IMR-90 (cell line): Measurements from ENCODE around the gene CPLX3. TPM values are rescaled to one million over a fixed set of nuclear protein-coding genes. Genes with fewer than 3 reads are reported as not detected.

ENCODE experiments used
- ATAC-seq: fragments of 200-7000 bp; cut with Tn5 transposase; 2 replicates; pipeline ENCODE4 v1.9.1; 2020; ENCODE audit warnings: low read depth, mild to moderate bottlenecking, moderate library complexity
- BruUV-seq: library from RNA; stranded (reverse); fragments of 400-500 nt; replicated peaks from 2 replicates; lab custom pipeline; 2021; lab: Mats Ljungman, UMichigan
- CTCF ChIA-PET: fragments of 300-600 bp; formaldehyde crosslinking; extraction: SDS; loops from one replicate; lab custom pipeline; 2021; ENCODE audit warnings: antibody characterized with exemption; lab: Yijun Ruan, JAX
- POLR2A ChIA-PET: fragments of 300-600 bp; sonication (Branson Sonifier 250); formaldehyde crosslinking; loops from one replicate; lab custom pipeline; 2022; ENCODE audit warnings: antibody characterized with exemption; ENCODE audit not compliant: unreplicated experiment; lab: Charles Lee
- DNase-seq: peaks from one replicate; pipeline ENCODE4 v3.0.0; 2013
- H2AFZ ChIP-seq: replicated peaks from 2 replicates; pipeline ENCODE3; 2013; ENCODE audit warnings: low read length, mild to moderate bottlenecking; ENCODE audit not compliant: poor library complexity
- H2AK5ac ChIP-seq: 2 replicates; pipeline ENCODE4 v1.6.1; 2013; ENCODE audit warnings: low read depth, low read length, inconsistent platforms
- H2AK9ac ChIP-seq: replicated peaks from 2 replicates; pipeline ENCODE3; 2013; ENCODE audit warnings: mild to moderate bottlenecking, low read depth, low read length, moderate library complexity; ENCODE audit not compliant: poor library complexity
- H2BK120ac ChIP-seq: 2 replicates; pipeline ENCODE4 v1.6.1; 2013; ENCODE audit warnings: low read depth, low read length, inconsistent platforms
- H2BK15ac ChIP-seq: 3 replicates; pipeline ENCODE4 v1.6.1; 2013; ENCODE audit warnings: low read depth, low read length, inconsistent platforms
- H2BK20ac ChIP-seq: 2 replicates; pipeline ENCODE4 v1.6.1; 2013; ENCODE audit warnings: low read depth, mild to moderate bottlenecking, inconsistent platforms, low read length, moderate library complexity
- H2BK5ac ChIP-seq: 2 replicates; pipeline ENCODE4 v1.6.1; 2013; ENCODE audit warnings: mild to moderate bottlenecking, low read depth, low read length, inconsistent platforms; ENCODE audit not compliant: poor library complexity, severe bottlenecking
- H3K14ac ChIP-seq: replicated peaks from 2 replicates; pipeline ENCODE4 v1.6.1; 2013; ENCODE audit warnings: low read depth, low read length, inconsistent platforms
- H3K18ac ChIP-seq: 2 replicates; pipeline ENCODE4 v1.6.1; 2013; ENCODE audit warnings: low read depth, low read length, control low read depth
- H3K23ac ChIP-seq: 2 replicates; pipeline ENCODE4 v1.6.1; 2013; ENCODE audit warnings: low read depth, low read length, inconsistent platforms
- H3K27ac ChIP-seq: 2 replicates; pipeline ENCODE4 v1.5.1; 2013; ENCODE audit warnings: mild to moderate bottlenecking, control low read depth, low read length; ENCODE audit not compliant: insufficient read depth
- H3K27me3 ChIP-seq: 2 replicates; pipeline ENCODE4 v1.6.1; 2013; ENCODE audit warnings: low read length; ENCODE audit not compliant: control insufficient read depth, insufficient read depth
- H3K36me3 ChIP-seq: 2 replicates; pipeline ENCODE4 v1.6.1; 2013; ENCODE audit warnings: low read length, mixed read lengths; ENCODE audit not compliant: control insufficient read depth, insufficient read depth
- H3K4ac ChIP-seq: 2 replicates; pipeline ENCODE4 v1.6.1; 2013; ENCODE audit warnings: low read depth, low read length, inconsistent platforms
- H3K4me1 ChIP-seq: 2 replicates; pipeline ENCODE4 v1.6.1; 2013; ENCODE audit warnings: low read length, mixed read lengths; ENCODE audit not compliant: control insufficient read depth, insufficient read depth
- H3K4me2 ChIP-seq: 2 replicates; pipeline ENCODE4 v1.6.1; 2013; ENCODE audit warnings: low read depth, mild to moderate bottlenecking, control low read depth, low read length, moderate library complexity
- H3K4me3 ChIP-seq: 2 replicates; pipeline ENCODE4 v1.5.1; 2013; ENCODE audit warnings: low read depth, mild to moderate bottlenecking, control low read depth, low read length, moderate library complexity; ENCODE audit not compliant: insufficient read depth
- H3K56ac ChIP-seq: 2 replicates; pipeline ENCODE4 v1.6.1; 2013; ENCODE audit warnings: low read length, inconsistent platforms; ENCODE audit not compliant: insufficient read depth; ENCODE audit errors: extremely low read depth
- H3K79me1 ChIP-seq, 2 experiments: 2 replicates each; pipeline ENCODE4 v1.6.1; 2013; ENCODE audit warnings: low read length in 2 of 2, inconsistent platforms in 1 of 2, low read depth in 1 of 2
- H3K9ac ChIP-seq: 2 replicates; pipeline ENCODE4 v1.6.1; 2013; ENCODE audit warnings: low read depth, low read length, control low read depth
- H3K9me1 ChIP-seq: 2 replicates; pipeline ENCODE4 v1.6.1; 2013; ENCODE audit warnings: low read length, inconsistent platforms; ENCODE audit not compliant: insufficient read depth
- H3K9me3 ChIP-seq: 2 replicates; pipeline ENCODE4 v1.6.1; 2013; ENCODE audit warnings: low read length; ENCODE audit not compliant: control insufficient read depth, insufficient read depth
- H4K20me1 ChIP-seq: 2 replicates; pipeline ENCODE4 v1.6.1; 2013; ENCODE audit warnings: low read length, inconsistent platforms; ENCODE audit not compliant: insufficient read depth
- H4K5ac ChIP-seq: 2 replicates; pipeline ENCODE4 v1.6.1; 2013; ENCODE audit warnings: mild to moderate bottlenecking, low read depth, low read length, control low read depth
- H4K8ac ChIP-seq, 2 experiments: 2 replicates each; pipeline ENCODE4 v1.6.1; 2013; ENCODE audit warnings: low read depth in 2 of 2, low read length in 2 of 2, control low read depth in 1 of 2, inconsistent platforms in 1 of 2
- H4K91ac ChIP-seq: 2 replicates; pipeline ENCODE4 v1.6.1; 2013; ENCODE audit warnings: low read depth, low read length, inconsistent platforms; ENCODE audit not compliant: insufficient read depth
- BHLHE40 ChIP-seq: fragments of 150-350 bp; IDR thresholded peaks from 2 replicates; pipeline ENCODE4 v1.6.1; 2016; ENCODE audit warnings: mild to moderate bottlenecking, low read depth, low read length
- CEBPB ChIP-seq: IDR thresholded peaks from 2 replicates; pipeline ENCODE4 v1.6.1; 2012; ENCODE audit warnings: low read depth, low read length, improper control_type of control experiment
- CHD1 ChIP-seq: IDR thresholded peaks from 2 replicates; pipeline ENCODE4 v1.6.1; 2012; ENCODE audit warnings: low read depth, low read length, improper control_type of control experiment
- CTCF ChIP-seq: conservative IDR thresholded peaks from 2 replicates; pipeline ENCODE4 v1.5.1; 2012; ENCODE audit warnings: mild to moderate bottlenecking, low read depth, low read length, improper control_type of control experiment
- FOS ChIP-seq: fragments of 150-350 bp; IDR thresholded peaks from 2 replicates; pipeline ENCODE4 v1.6.1; 2016; ENCODE audit warnings: low read depth, low read length
- MXI1 ChIP-seq: IDR thresholded peaks from 2 replicates; pipeline ENCODE4 v1.6.1; 2012; ENCODE audit warnings: low read depth, mild to moderate bottlenecking, low read length, moderate library complexity, borderline replicate concordance
- NFE2L2 ChIP-seq: fragments of 150-350 bp; IDR thresholded peaks from 2 replicates; pipeline ENCODE4 v1.6.1; 2016; ENCODE audit warnings: low read depth, mild to moderate bottlenecking, low read length
- POLR2A ChIP-seq: IDR thresholded peaks from 2 replicates; pipeline ENCODE4 v1.6.1; 2012; ENCODE audit warnings: mild to moderate bottlenecking, low read depth, low read length
- RAD21 ChIP-seq: IDR thresholded peaks from 2 replicates; pipeline ENCODE4 v1.6.1; 2012; ENCODE audit warnings: low read length, improper control_type of control experiment
- RCOR1 ChIP-seq: IDR thresholded peaks from 2 replicates; pipeline ENCODE4 v1.6.1; 2012; ENCODE audit warnings: mild to moderate bottlenecking, low read length, improper control_type of control experiment; ENCODE audit not compliant: insufficient replicate concordance
- RFX5 ChIP-seq: IDR thresholded peaks from 2 replicates; pipeline ENCODE4 v1.8.0; 2012; ENCODE audit warnings: low read depth, mild to moderate bottlenecking, low read length, moderate library complexity
- WGBS, 2 experiments: methylation state at CpG; one replicate each; pipeline versions ENCODE4 v1.1.5 to v1.1.7; 2013; ENCODE audit warnings: missing lambda C conversion rate in 2 of 2; ENCODE audit not compliant: insufficient read length in 1 of 2; ENCODE audit errors: extremely low coverage in 2 of 2; 5-methylcytosine and 5-hydroxymethylcytosine counted together
- dilution Hi-C: fragments of 300-500 bp; cut with HindIII; formaldehyde crosslinking; loops from one replicate; pipeline ENCODE4 v1.14.3; 2018; ENCODE audit warnings: low sequenced_read_pairs; ENCODE audit not compliant: unreplicated experiment
- in situ Hi-C: fragments of 300-500 bp; cut with MboI; formaldehyde crosslinking; loops from 3 replicates; pipeline ENCODE4 v1.14.3; 2019; ENCODE audit warnings: low sequenced_read_pairs, inconsistent platforms, mixed read lengths
- intact Hi-C: fragments of 100-400 bp; cut with micrococcal nuclease; formaldehyde crosslinking; loops from 2 replicates; pipeline ENCODE4 v1.10.0; 2022
- polyA plus RNA-seq, 3 experiments: library from polyadenylated mRNA; depleted of rRNA; stranded (reverse); fragments of >200 nt; gene quantifications; 2 replicates each; pipeline ENCODE4 v1.2.3, GENCODE V29; 2012; ENCODE audit warnings: low replicate concordance in 1 of 3
- total RNA-seq: library from RNA; depleted of rRNA; stranded (reverse); fragments of >200 nt; gene quantifications from 2 replicates; pipeline ENCODE4 v1.2.3, GENCODE V29; 2012
- TF ChIP-seq, protein P1 (sequence below): fragments of 150-350 bp; IDR thresholded peaks from 2 replicates; pipeline ENCODE4 v1.6.1; 2017; ENCODE audit warnings: mild to moderate bottlenecking, antibody characterized with exemption, low read length, low read depth

Gene CPLX3
- total and polyA plus RNA-seq, 2 of the 4 experiments (the other 2 are of a cell fraction) = not detected

DNA sequence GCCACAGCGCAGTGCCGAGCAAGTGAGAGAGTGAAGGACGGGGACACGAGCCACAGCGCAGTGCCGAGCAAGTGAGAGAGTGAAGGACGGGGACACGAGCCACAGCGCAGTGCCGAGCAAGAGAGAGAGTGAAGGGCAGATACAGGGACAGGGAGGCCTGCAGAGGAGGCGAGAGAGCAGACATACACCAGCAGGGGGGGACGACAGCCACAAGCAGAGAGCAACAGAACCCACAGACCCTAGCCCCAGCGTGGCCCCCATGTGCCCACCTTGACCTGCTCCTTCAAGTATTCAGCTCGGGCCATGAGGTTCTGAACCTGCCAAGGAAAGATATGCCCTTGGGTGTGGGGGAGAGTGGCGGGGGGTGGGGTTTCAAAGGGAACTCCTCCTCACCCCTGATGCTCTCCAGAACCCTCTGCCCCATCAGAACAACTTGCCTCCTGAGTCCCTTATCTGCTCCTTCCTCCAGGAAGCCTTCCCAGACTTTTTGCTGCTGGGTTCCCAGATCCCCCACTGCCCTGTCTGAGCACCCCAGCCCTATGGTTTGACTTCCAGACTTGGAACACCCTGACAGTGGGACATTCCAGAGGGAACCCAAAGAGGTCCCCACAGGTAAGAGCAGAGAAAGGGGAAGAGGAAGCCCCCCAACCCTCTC, 11.2 kb downstream of the CPLX3 start:
- H2AK9ac ChIP-seq = no peak overlapping the region
- WGBS, 2 experiments = 72% methylated on average over 10 of the region's 15 CpGs; no CpG with 5 or more reads in 1 of the 2 experiments
- H4K91ac ChIP-seq = no peak overlapping the region
- H3K27me3 ChIP-seq = no peaks in the 10 kb centered on the region
- H2BK15ac ChIP-seq = no peak overlapping the region
- H2AK5ac ChIP-seq = no peak overlapping the region
- H2BK5ac ChIP-seq = no peak overlapping the region
- TF ChIP-seq FOS = no peak
- no peak for TF ChIP-seq BHLHE40
- TF ChIP-seq MXI1 = no peak
- no peak for TF ChIP-seq CTCF
- TF ChIP-seq CEBPB = no peak
- no peak for TF ChIP-seq RCOR1
- no peak for TF ChIP-seq RFX5
- no peak for TF ChIP-seq CHD1
- TF ChIP-seq RAD21 = no peak
- TF ChIP-seq, protein P1, sequence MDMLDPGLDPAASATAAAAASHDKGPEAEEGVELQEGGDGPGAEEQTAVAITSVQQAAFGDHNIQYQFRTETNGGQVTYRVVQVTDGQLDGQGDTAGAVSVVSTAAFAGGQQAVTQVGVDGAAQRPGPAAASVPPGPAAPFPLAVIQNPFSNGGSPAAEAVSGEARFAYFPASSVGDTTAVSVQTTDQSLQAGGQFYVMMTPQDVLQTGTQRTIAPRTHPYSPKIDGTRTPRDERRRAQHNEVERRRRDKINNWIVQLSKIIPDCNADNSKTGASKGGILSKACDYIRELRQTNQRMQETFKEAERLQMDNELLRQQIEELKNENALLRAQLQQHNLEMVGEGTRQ = no peak
- no peak for TF ChIP-seq NFE2L2
- no peak for TF ChIP-seq POLR2A
- no peak overlapping the region for H3K14ac ChIP-seq
- H3K4me1 ChIP-seq = peaks cover 4% of the 10 kb centered on the region; the same call in 1 of the 2 replicates
- in situ Hi-C loops (no loop called here), intact Hi-C loops (no loop called here), dilution Hi-C loops (no loop called here)
- no peak overlapping the region for H3K27ac ChIP-seq
- ChIA-PET POLR2A (no interaction called here), CTCF (no interaction called here)
- no peak for ATAC-seq
- no peak overlapping the region for H3K23ac ChIP-seq
- DNase-seq = no peak
- no TSS peak for BruUV-seq
- peaks cover 0 to 12% of the 10 kb centered on the region in 2 experiments; a peak in 1 of 4 replicates for H3K79me1 ChIP-seq
- no peak overlapping the region for H2BK120ac ChIP-seq
- H3K36me3 ChIP-seq = peaks cover 3% of the 10 kb centered on the region; the same call in 1 of the 2 replicates
- H3K9me1 ChIP-seq = no peaks in the 10 kb centered on the region
- no peak overlapping the region for H3K4me2 ChIP-seq
- H3K18ac ChIP-seq = no peak overlapping the region
- H3K9me3 ChIP-seq = no peaks in the 10 kb centered on the region
- no peak overlapping the region for H2BK20ac ChIP-seq
- H4K20me1 ChIP-seq = no peaks in the 10 kb centered on the region
- no peak overlapping the region for H2AFZ ChIP-seq
- no peak overlapping the region for H3K56ac ChIP-seq
- H3K4ac ChIP-seq = no peak overlapping the region
- no peak overlapping the region for H3K9ac ChIP-seq
- no peak overlapping the region for H3K4me3 ChIP-seq
- no peak overlapping the region for H4K8ac ChIP-seq
- no peak overlapping the region for H4K5ac ChIP-seq
